GM12878 (cell line): ENCODE data around the gene MGAT5. TPM values are rescaled to one million over a fixed set of nuclear protein-coding genes. Genes with fewer than 3 reads are reported as not detected.

Experiments used
- ATAC-seq: fragments of 200-7000 bp; cut with Tn5 transposase; 3 replicates; pipeline ENCODE4 v1.9.1; 2020; ENCODE audit warnings: mild to moderate bottlenecking, moderate library complexity
- BruUV-seq: library from RNA; stranded (reverse); fragments of 400-500 nt; replicated peaks from 2 replicates; lab custom pipeline; 2021; lab: Mats Ljungman, UMichigan
- CTCF ChIA-PET: fragments of 300-600 bp; sonication (Branson Sonifier 250); formaldehyde crosslinking; extraction: SDS; loops from one replicate; lab custom pipeline; 2021; ENCODE audit warnings: inconsistent platforms; lab: Yijun Ruan, JAX
- POLR2A ChIA-PET: fragments of 350-600 bp; formaldehyde crosslinking; extraction: SDS; loops from one replicate; lab custom pipeline; 2021; ENCODE audit warnings: inconsistent platforms; lab: Charles Lee
- RAD21 ChIA-PET: fragments of 300-600 bp; sonication (Branson Sonifier 250); formaldehyde crosslinking; loops from one replicate; lab custom pipeline; 2023; ENCODE audit warnings: antibody characterized with exemption; ENCODE audit not compliant: unreplicated experiment; lab: Charles Lee
- SMC1A ChIA-PET: fragments of 300-600 bp; sonication (Branson Sonifier 250); formaldehyde crosslinking; loops from one replicate; lab custom pipeline; 2023; ENCODE audit not compliant: unreplicated experiment, uncharacterized antibody; lab: Charles Lee
- DNase-seq: peaks from one replicate; pipeline ENCODE4 v3.0.0-alpha.2; 2011; ENCODE audit warnings: low read depth, low spot score
- FAIRE-seq: peaks from 3 replicates; lab custom pipeline; 2011; peaks lifted over from hg19 to GRCh38; lab: Jason Lieb, UNC
- H2AFZ ChIP-seq: 2 replicates; pipeline ENCODE4 v1.6.0; 2011; ENCODE audit warnings: low read depth, low read length, control low read depth; ENCODE audit not compliant: control insufficient read depth
- H3K27ac ChIP-seq: 2 replicates; pipeline ENCODE4 v1.5.1; 2011; ENCODE audit warnings: control low read depth; ENCODE audit not compliant: control insufficient read depth, insufficient read depth
- H3K27me3 ChIP-seq, 2 experiments: replicated peaks in 1 of 2; 2 replicates each; pipeline versions ENCODE4 v1.6.0 to v1.6.1; 2011; ENCODE audit warnings: low read length in 1 of 2; ENCODE audit not compliant: control insufficient read depth in 2 of 2, insufficient read depth in 2 of 2
- H3K36me3 ChIP-seq, 2 experiments: 2 replicates each; pipeline ENCODE4 v1.5.1; 2011; ENCODE audit warnings: low read length in 1 of 2; ENCODE audit not compliant: control insufficient read depth in 2 of 2, insufficient read depth in 2 of 2
- H3K4me1 ChIP-seq: 2 replicates; pipeline ENCODE4 v1.6.1; 2011; ENCODE audit warnings: mild to moderate bottlenecking, low read length, moderate library complexity, mixed read lengths; ENCODE audit not compliant: control insufficient read depth, insufficient read depth
- H3K4me2 ChIP-seq: 2 replicates; pipeline ENCODE4 v1.6.0; 2011; ENCODE audit warnings: control low read depth; ENCODE audit not compliant: control insufficient read depth, insufficient read depth
- H3K4me3 ChIP-seq: fragments of 200-600 bp; sonication (generic); 2 replicates; pipeline ENCODE4 v1.5.1; 2016
- H3K79me2 ChIP-seq: 2 replicates; pipeline ENCODE4 v1.6.0; 2011; ENCODE audit warnings: low read length; ENCODE audit not compliant: control insufficient read depth, insufficient read depth
- H3K9ac ChIP-seq: 2 replicates; pipeline ENCODE4 v1.8.0; 2011; ENCODE audit warnings: low read length, control low read depth, mixed read lengths; ENCODE audit not compliant: control insufficient read depth, insufficient read depth
- H3K9me3 ChIP-seq: replicated peaks from 3 replicates; pipeline ENCODE4 v1.5.1; 2011; ENCODE audit warnings: mild to moderate bottlenecking, low read length; ENCODE audit not compliant: control insufficient read depth, insufficient read depth
- H4K20me1 ChIP-seq: 2 replicates; pipeline ENCODE4 v1.6.0; 2011; ENCODE audit not compliant: control insufficient read depth, insufficient read depth
- CEBPB ChIP-seq, 2 experiments: fragments of 150-350 bp in 1 of 2; IDR thresholded peaks; 2 replicates each; pipeline ENCODE4 v1.6.1; 2012 to 2014; ENCODE audit warnings: low read depth in 2 of 2, low read length in 2 of 2, borderline replicate concordance in 1 of 2, inconsistent platforms in 1 of 2
- HDAC6 ChIP-seq: fragments of 200-600 bp; sonication (generic); IDR thresholded peaks from one replicate; pipeline ENCODE4 v1.8.0; 2017; ENCODE audit warnings: antibody characterized with exemption; ENCODE audit not compliant: unreplicated experiment
- KDM1A ChIP-seq: fragments of 200-600 bp; sonication (generic); IDR thresholded peaks from 2 replicates; pipeline ENCODE4 v1.6.1; 2016; ENCODE audit warnings: borderline replicate concordance
- MYC ChIP-seq: IDR thresholded peaks from 2 replicates; pipeline ENCODE4 v1.6.1; 2011; ENCODE audit warnings: mild to moderate bottlenecking, low read length, moderate library complexity, inconsistent platforms; ENCODE audit not compliant: insufficient read depth, insufficient replicate concordance, insufficient read length, severe bottlenecking
- NBN ChIP-seq: fragments of 450-650 bp; IDR thresholded peaks from 2 replicates; pipeline ENCODE4 v1.6.1; 2016
- NFIC ChIP-seq: IDR thresholded peaks from 2 replicates; pipeline ENCODE4 v1.6.1; 2012; ENCODE audit warnings: low read depth, mild to moderate bottlenecking, inconsistent platforms, low read length, moderate library complexity
- NR2C2 ChIP-seq: IDR thresholded peaks from 2 replicates; pipeline ENCODE4 v1.6.1; 2011; ENCODE audit warnings: borderline replicate concordance, low read depth; ENCODE audit not compliant: control insufficient read depth, insufficient read length
- POLR2AphosphoS5 ChIP-seq: IDR thresholded peaks from 2 replicates; pipeline ENCODE4 v1.6.1; 2011; ENCODE audit warnings: mild to moderate bottlenecking, low read length, inconsistent platforms
- RFX5 ChIP-seq: IDR thresholded peaks from 2 replicates; pipeline ENCODE4 v1.6.1; 2011; ENCODE audit warnings: low read depth, low read length, improper control_type of control experiment
- STAT1 ChIP-seq: fragments of 450-650 bp; conservative IDR thresholded peaks from 2 replicates; pipeline ENCODE4 v1.6.1; 2014; ENCODE audit warnings: antibody characterized with exemption, mild to moderate bottlenecking
- SUZ12 ChIP-seq: fragments of 200-600 bp; sonication (generic); IDR thresholded peaks from one replicate; pipeline ENCODE4 v1.6.1; 2018; ENCODE audit warnings: antibody characterized with exemption, mild to moderate bottlenecking; ENCODE audit not compliant: unreplicated experiment
- TCF7 ChIP-seq: IDR thresholded peaks from 2 replicates; pipeline ENCODE4 v1.6.1; 2014; ENCODE audit warnings: antibody characterized with exemption, borderline replicate concordance
- YY1 ChIP-seq: IDR thresholded peaks from 2 replicates; pipeline ENCODE4 v1.6.1; 2011; ENCODE audit warnings: low read depth, mild to moderate bottlenecking, low read length
- ZNF274 ChIP-seq: IDR thresholded peaks from one replicate; pipeline ENCODE4 v1.8.0; 2011; ENCODE audit not compliant: insufficient read length, insufficient read depth
- WGBS: methylation state at CpG from one replicate; pipeline ENCODE4 v1.1.6; 2016; ENCODE audit warnings: low lambda C conversion rate; ENCODE audit not compliant: insufficient replicate concordance, insufficient coverage; ENCODE audit errors: missing lambda C conversion rate; 5-methylcytosine and 5-hydroxymethylcytosine counted together
- in situ Hi-C: fragments of 300-500 bp; cut with MboI; formaldehyde crosslinking; loops from 9 replicates; pipeline ENCODE4 v1.14.3; 2018; ENCODE audit warnings: mixed read lengths
- intact Hi-C: fragments of 100-400 bp; cut with micrococcal nuclease; formaldehyde crosslinking; loops from one replicate; pipeline ENCODE4 v1.14.2; 2022; ENCODE audit not compliant: unreplicated experiment
- polyA plus RNA-seq, 11 experiments: library from polyadenylated mRNA; depleted of rRNA in 4 of 11; unstranded in 6 of 11; stranded (reverse) in 5 of 11; fragments of >200 nt; fragmentation: Nextera tagmentation in 4 of 11; fragmentation: Illumina TruSeq in 1 of 11; extraction: Ambion mirVana in 4 of 11; extraction: Trizol in 1 of 11; gene quantifications; 1 replicate in 1 of 11; 2 replicates in 10 of 11; pipeline versions ENCODE4 v1.2.1 to v1.2.3, GENCODE V29; 2011 to 2016; ENCODE audit warnings: inconsistent platforms in 2 of 11, missing spikeins in 2 of 11, low read depth in 1 of 11
- total RNA-seq, 4 experiments: library from RNA; depleted of rRNA in 3 of 4; stranded (reverse); fragments of >200 nt in 3 of 4; fragmentation: Illumina TruSeq in 1 of 4; extraction: Trizol in 1 of 4; gene quantifications; 2 replicates each; pipeline versions ENCODE4 v1.2.1 to v1.2.3, GENCODE V29; 2013 to 2021
- TF ChIP-seq, protein P1 (sequence below): fragments of 450-650 bp; IDR thresholded peaks from 2 replicates; pipeline ENCODE4 v1.6.1; 2018; ENCODE audit warnings: mild to moderate bottlenecking, low read depth, moderate library complexity; ENCODE audit not compliant: partially characterized antibody
- TF ChIP-seq, protein P2 (sequence below): fragments of 450-650 bp; IDR thresholded peaks from 2 replicates; pipeline ENCODE4 v1.6.1; 2016; ENCODE audit warnings: mild to moderate bottlenecking

MGAT5 gene
- total and polyA plus RNA-seq, 10 of the 15 experiments (the other 5 are each of a cell fraction or from before 2014, with no cell fraction given) = 4.9 to 104 (median 36.2) TPM

DNA sequence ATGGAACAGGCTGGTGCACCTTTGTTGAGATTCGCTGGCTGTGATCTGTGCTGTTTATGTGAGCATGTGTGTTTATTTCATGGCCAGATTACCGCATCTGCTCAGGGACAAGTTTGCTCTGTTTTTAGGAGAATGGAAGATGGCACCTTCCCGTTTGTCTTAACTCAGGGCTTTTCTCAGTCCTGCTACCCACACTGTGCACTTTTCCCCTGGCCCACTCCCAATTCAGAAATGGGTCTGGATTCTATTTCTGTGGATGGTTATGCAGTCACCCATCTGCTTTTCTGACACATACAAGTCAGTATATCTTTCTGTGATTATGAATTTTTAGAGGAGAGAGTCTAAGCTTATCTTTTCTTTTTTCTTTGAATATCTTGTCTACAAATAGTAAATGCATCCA, 15.4 kb downstream of the MGAT5 start:
- H3K79me2 ChIP-seq = peaks cover 56% of the 10 kb centered on the region
- CTCF ChIA-PET = interaction anchor here (1.3 to 4.6 kb wide), 5 partner anchors 13 to 151 kb away, joined by 3 to 29 read pairs (median 6); no protein-coding TSS in a partner anchor
- no peak for ATAC-seq
- H3K4me2 ChIP-seq = no peak overlapping the region
- POLR2A ChIA-PET = interaction anchor here (1.3 kb wide), 1 partner anchor 16 kb away, joined by 3 read pairs; no protein-coding TSS in a partner anchor
- BruUV-seq = no TSS peak
- peaks cover 34% of the 10 kb centered on the region for H3K4me1 ChIP-seq
- H3K36me3 ChIP-seq = peaks cover 3 to 31% of the 10 kb centered on the region in 2 experiments
- FAIRE-seq = no peak
- 98% methylated on average over 3 of the region's 3 CpGs for whole genome bisulfite sequencing
- TF ChIP-seq STAT1 (no peak), TCF7 (no peak), POLR2AphosphoS5 (no peak), NR2C2 (no peak), YY1 (no peak), KDM1A (no peak), RFX5 (no peak), NBN (no peak), CEBPB (IDR thresholded peaks at IDR 0.05; ENCODE audit: borderline replicate concordance in 1 of 2, low read depth in 2 of 2, low read length in 2 of 2) (no peak), ZNF274 (no peak), MYC (no peak), NFIC (no peak), SUZ12 (no peak), HDAC6 (no peak)
- TF ChIP-seq, protein P1, sequence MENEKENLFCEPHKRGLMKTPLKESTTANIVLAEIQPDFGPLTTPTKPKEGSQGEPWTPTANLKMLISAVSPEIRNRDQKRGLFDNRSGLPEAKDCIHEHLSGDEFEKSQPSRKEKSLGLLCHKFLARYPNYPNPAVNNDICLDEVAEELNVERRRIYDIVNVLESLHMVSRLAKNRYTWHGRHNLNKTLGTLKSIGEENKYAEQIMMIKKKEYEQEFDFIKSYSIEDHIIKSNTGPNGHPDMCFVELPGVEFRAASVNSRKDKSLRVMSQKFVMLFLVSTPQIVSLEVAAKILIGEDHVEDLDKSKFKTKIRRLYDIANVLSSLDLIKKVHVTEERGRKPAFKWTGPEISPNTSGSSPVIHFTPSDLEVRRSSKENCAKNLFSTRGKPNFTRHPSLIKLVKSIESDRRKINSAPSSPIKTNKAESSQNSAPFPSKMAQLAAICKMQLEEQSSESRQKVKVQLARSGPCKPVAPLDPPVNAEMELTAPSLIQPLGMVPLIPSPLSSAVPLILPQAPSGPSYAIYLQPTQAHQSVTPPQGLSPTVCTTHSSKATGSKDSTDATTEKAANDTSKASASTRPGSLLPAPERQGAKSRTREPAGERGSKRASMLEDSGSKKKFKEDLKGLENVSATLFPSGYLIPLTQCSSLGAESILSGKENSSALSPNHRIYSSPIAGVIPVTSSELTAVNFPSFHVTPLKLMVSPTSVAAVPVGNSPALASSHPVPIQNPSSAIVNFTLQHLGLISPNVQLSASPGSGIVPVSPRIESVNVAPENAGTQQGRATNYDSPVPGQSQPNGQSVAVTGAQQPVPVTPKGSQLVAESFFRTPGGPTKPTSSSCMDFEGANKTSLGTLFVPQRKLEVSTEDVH = no peak
- TF ChIP-seq, protein P2, sequence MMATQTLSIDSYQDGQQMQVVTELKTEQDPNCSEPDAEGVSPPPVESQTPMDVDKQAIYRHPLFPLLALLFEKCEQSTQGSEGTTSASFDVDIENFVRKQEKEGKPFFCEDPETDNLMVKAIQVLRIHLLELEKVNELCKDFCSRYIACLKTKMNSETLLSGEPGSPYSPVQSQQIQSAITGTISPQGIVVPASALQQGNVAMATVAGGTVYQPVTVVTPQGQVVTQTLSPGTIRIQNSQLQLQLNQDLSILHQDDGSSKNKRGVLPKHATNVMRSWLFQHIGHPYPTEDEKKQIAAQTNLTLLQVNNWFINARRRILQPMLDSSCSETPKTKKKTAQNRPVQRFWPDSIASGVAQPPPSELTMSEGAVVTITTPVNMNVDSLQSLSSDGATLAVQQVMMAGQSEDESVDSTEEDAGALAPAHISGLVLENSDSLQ = no peak
- intact Hi-C loops (no loop called here), in situ Hi-C loops (no loop called here)
- RAD21 ChIA-PET = no interaction called here
- no peak overlapping the region for H3K27ac ChIP-seq
- H3K9ac ChIP-seq = no peak overlapping the region
- H2AFZ ChIP-seq = no peak overlapping the region
- DNase-seq = no peak
- H3K4me3 ChIP-seq = no peak overlapping the region
- no peaks in the 10 kb centered on the region for H4K20me1 ChIP-seq
- SMC1A ChIA-PET = interaction anchor here (0.6 to 6.4 kb wide), 7 partner anchors 8 to 1752 kb away, joined by 3 to 33 read pairs (median 4); no protein-coding TSS in a partner anchor
- no peaks in the 10 kb centered on the region for H3K27me3 ChIP-seq
- no peaks in the 10 kb centered on the region; the same call in 2 of the 3 replicates for H3K9me3 ChIP-seq
